ENCODE data around the gene CITED2.

Gene CITED2

GRCh38 chr6:139330826-139331500 is 43.5 kb downstream of the CITED2 start:
- DNase-seq (ENCODE audit: low read depth, low spot score), result no peak

DNA sequence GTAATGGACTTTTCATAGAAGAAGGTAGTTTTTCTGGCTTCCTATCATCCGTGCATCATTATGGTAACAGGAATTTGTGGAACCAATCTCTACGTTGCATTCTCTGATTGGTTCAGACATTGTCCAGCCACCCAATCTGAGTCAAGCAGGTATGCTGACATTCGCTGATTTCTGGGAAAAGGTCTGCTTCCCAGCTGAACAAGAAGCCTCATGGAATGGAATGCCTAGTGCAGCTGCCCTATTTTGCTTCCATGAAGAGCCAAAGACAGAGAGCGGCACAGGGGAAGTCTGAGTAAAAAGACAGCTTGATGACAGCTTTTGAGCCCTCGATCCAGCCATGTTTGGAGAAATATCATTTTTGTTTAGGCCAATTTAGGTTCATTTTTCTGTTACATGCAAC is 44.1 kb downstream of the CITED2 start:
- DNase-seq (ENCODE audit: low read depth, low spot score), result no peak

GRCh38 chr6:139329224-139329623 is 45.2 kb downstream of the CITED2 start:
- DNase-seq (ENCODE audit: low read depth, low spot score), result no peak

DNA sequence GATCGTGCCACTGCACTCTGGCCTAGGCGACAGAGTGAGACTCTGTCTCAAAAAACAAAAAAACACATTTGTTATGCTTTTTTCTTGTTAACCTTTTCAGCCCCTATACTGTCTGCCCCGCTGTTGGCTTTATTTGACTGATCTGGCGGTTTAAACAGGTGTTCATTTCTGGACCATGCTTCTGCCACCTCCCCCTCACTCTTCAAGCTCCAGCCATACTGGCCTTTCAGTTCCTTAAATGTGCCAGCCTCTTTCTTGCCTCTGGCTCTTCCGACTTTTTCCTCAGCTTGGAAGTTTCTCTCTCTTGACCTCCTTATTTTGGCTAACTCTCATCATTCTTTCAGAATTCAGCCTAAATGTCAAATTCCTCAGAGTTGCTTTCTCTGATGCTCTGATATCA is 47.4 kb downstream of the CITED2 start:
- no peak for DNase-seq (ENCODE audit: low read depth, low spot score)

DNA sequence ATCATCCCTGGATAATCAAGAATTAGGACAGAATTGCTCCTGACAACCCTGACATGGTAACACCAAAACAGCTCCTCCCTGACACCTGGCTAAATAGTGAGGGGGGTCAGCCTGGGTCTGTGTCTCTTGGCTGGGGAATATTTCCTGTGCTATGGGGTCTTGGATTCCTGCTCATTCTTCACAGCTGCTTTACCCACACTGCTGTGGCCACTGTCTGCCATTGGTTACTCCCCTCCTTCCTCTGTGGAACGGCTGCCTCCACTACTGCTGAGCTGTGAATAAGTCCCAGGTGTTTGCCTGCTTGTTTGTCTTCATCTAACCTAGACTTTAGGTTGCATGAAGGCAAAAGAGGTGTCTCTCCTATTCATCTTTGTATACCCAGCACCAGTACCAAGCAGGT is 48.8 kb downstream of the CITED2 start:
- DNase-seq (ENCODE audit: low read depth, low spot score), result no peak

- DNase-seq (ENCODE audit: low read depth, low spot score), result no peak
These were observed 49.3 kb downstream of the CITED2 start for GRCh38 chr6:139325125-139325524.

- DNase-seq (ENCODE audit: low read depth, low spot score), result no peak
These were observed 50.2 kb downstream of the CITED2 start for GRCh38 chr6:139324301-139324555.

DNA sequence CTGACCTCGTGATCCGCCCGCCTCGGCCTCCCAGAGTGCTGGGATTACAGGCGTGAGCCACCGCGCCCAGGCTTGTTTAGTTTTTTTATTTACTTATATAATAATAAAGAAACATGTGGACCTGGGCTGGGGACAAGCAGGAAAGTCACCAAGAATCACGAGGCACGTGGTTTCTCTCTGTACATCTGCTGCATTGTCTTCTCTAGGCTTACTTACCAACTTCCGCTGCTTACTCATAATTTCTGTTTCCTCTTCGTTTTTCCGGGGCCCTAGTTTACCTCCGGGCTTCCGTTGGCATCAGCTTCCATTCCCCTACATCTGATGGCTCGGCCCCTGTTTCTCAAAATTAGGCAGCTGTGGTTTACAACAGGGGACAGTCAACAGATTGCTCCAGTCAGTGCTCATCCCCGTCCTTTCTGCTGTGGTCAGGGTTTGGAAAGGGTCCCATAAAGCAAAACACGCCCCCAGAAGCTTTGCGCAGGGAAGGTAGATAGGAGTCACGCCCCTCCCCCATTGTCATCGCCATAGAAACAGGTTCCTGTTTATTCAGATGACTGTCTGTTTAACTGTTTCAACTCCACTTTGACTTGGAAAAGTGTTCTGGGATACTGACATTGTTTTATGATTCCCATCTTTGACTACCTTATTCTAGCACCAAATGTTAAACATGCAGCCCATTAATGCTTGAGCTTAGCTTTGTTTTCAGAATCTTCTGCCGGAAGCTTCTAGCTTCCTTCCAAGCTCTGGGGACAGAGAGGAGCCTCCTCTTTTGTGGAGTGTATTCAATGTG is 50.7 kb downstream of the CITED2 start:
- DNase-seq (ENCODE audit: low read depth, low spot score), result no peak

Data from brain pericyte (primary cell).